ENCODE measurements around the gene NADK2.

NADK2 gene

GRCh38 chr5:36151434-36152323, 90.0 kb downstream of the NADK2 start, which contains the start of the genes LMBRD2 and SKP2 (continued):
- TF ChIP-seq ZNF169 (tag by site-specific recombination; IDR thresholded peaks at IDR 0.05) (no peak), ZNF549 (tag by site-specific recombination; IDR thresholded peaks at IDR 0.05) (no peak), ZNF157 (tag by site-specific recombination; IDR thresholded peaks at IDR 0.05) (no peak), ZNF248 (tag by site-specific recombination; IDR thresholded peaks at IDR 0.05) (no peak)

DNA sequence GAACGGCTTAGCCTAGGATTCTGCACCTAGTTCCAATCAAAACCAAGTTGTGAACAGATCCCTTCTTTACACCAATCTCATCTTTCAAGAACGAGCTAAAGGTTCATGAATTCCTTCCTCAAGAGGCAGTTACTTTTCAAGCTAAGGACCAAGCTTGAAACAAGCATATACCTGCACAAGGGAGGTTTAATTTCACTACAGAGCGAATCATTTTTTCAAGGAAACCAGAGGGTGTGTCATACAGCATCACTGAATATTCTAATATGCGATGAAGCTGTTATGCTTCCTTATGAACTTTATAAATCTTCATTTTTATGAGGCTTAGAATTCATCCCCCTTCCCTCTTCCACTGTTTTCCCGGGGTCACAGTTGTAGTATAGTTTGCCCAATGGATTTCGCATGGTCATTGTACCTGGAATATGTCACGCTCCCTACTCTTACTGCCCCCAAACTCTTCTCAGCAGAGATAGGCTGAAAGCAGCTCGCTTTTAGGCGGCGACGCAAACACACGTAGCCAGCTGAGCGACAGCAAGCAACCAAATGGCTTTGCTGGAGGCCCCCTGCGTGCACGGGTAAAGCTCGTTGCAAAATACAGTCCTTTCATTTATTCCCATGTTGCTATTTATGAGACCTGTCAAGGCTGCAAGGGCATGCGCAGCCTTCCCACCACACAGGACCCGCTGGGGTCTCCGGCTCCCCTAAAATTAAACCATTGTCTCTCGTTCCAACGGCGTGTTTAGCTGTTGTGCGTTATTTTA, 90.9 kb downstream of the NADK2 start:
- Histone ChIP-seq H3K9me3 (ENCODE audit: control insufficient read depth, insufficient read depth, low read depth, low read length) (no peaks in the 10 kb centered on the region), H3K4me3 (ENCODE audit: low read depth, low read length) (peak overlapping the region; percentile 90), H3K27ac (ENCODE audit: extremely low read depth, low read depth, low read length) (peak overlapping the region; percentile 69), H3K36me3 (ENCODE audit: control insufficient read depth in 2 of 2, insufficient read depth in 1 of 2, low read length in 2 of 2) (peaks cover 0 to 31% of the 10 kb centered on the region in 2 experiments; a peak in 2 of 3 replicates), H3K4me1 (ENCODE audit: control insufficient read depth, insufficient read depth, low read length) (peaks cover 11% of the 10 kb centered on the region)
- ChIA-PET POLR2A (interaction anchor here (0.8 to 3.7 kb wide), 6 partner anchors 9 to 91 kb away, joined by 3 to 19 read pairs (median 6); partner anchors contain the start of gene NADK2), CTCF (interaction anchor here (0.6 to 3.5 kb wide), 8 partner anchors 19 to 542 kb away, joined by 3 to 13 read pairs (median 4); no protein-coding TSS in a partner anchor)
- TF ChIP-seq ZNF677 (tag by site-specific recombination; IDR thresholded peaks at IDR 0.05) (no peak), ZNF324 (tag by site-specific recombination; IDR thresholded peaks at IDR 0.05) (no peak), ZNF513 (tag by site-specific recombination; IDR thresholded peaks at IDR 0.05) (no peak), AEBP2 (tag by site-specific recombination; IDR thresholded peaks at IDR 0.05; ENCODE audit: borderline replicate concordance) (no peak), SETDB1 (IDR thresholded peaks at IDR 0.05; ENCODE audit: insufficient read length, low read length) (no peak), ZFP41 (tag by site-specific recombination; IDR thresholded peaks at IDR 0.05; ENCODE audit: borderline replicate concordance) (no peak), ZBTB48 (tag by site-specific recombination; IDR thresholded peaks at IDR 0.05) (peak; percentile 91), HOXA7 (CRISPR knock-in tag; IDR thresholded peaks at IDR 0.05; ENCODE audit: borderline replicate concordance) (no peak), ZNF248 (tag by site-specific recombination; IDR thresholded peaks at IDR 0.05) (no peak), ZNF664 (tag by site-specific recombination; IDR thresholded peaks at IDR 0.05) (no peak), ZBTB8A (tag by site-specific recombination; IDR thresholded peaks at IDR 0.05) (no peak), SALL2 (tag by site-specific recombination; IDR thresholded peaks at IDR 0.05; ENCODE audit: borderline replicate concordance) (no peak), ZNF133 (tag by site-specific recombination; IDR thresholded peaks at IDR 0.05) (no peak), GLIS2 (tag by site-specific recombination; IDR thresholded peaks at IDR 0.05) (peak; percentile 79), ZNF2 (tag by site-specific recombination; IDR thresholded peaks at IDR 0.05) (no peak), MEIS1 (CRISPR knock-in tag; IDR thresholded peaks at IDR 0.05; ENCODE audit: borderline replicate concordance) (no peak), ZNF335 (tag by site-specific recombination; conservative IDR thresholded peaks at IDR 0.05) (no peak), ZNF768 (tag by site-specific recombination; IDR thresholded peaks at IDR 0.05) (no peak), ZNF529 (tag by site-specific recombination; IDR thresholded peaks at IDR 0.05; ENCODE audit: insufficient replicate concordance) (no peak), ZNF785 (tag by site-specific recombination; IDR thresholded peaks at IDR 0.05) (no peak), ZNF791 (tag by site-specific recombination; IDR thresholded peaks at IDR 0.05) (no peak), MYNN (tag by site-specific recombination; IDR thresholded peaks at IDR 0.05; ENCODE audit: borderline replicate concordance) (no peak), OVOL3 (tag by site-specific recombination; IDR thresholded peaks at IDR 0.05) (no peak), ZNF670 (tag by site-specific recombination; IDR thresholded peaks at IDR 0.05; ENCODE audit: low read depth) (no peak), ZNF394 (tag by site-specific recombination; IDR thresholded peaks at IDR 0.05; ENCODE audit: borderline replicate concordance) (no peak), PRDM6 (tag by site-specific recombination; IDR thresholded peaks at IDR 0.05) (no peak), FEZF1 (tag by site-specific recombination; IDR thresholded peaks at IDR 0.05) (0 out of 2 replicates have a peak, but pooled peaks have one; percentile 21)
- TF ChIP-seq, protein P1, sequence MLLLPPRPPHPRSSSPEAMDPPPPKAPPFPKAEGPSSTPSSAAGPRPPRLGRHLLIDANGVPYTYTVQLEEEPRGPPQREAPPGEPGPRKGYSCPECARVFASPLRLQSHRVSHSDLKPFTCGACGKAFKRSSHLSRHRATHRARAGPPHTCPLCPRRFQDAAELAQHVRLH (tag by site-specific recombination; IDR thresholded peaks at IDR 0.05), result no peak
